Dedifferentiated amniotic fluid mesenchymal stem cell (primary cell): ENCODE results near the gene HES6.
"Not testable (repeated sequence)": the region's sequence is repeated elsewhere in the genome, so short reads cannot be mapped to it uniquely, and the experiment has no call there.

Source experiments
- DNase-seq: peaks from one replicate; pipeline ENCODE4 v3.0.0-alpha.2; 2016; ENCODE audit errors: extremely low spot score

HES6 gene

DNA sequence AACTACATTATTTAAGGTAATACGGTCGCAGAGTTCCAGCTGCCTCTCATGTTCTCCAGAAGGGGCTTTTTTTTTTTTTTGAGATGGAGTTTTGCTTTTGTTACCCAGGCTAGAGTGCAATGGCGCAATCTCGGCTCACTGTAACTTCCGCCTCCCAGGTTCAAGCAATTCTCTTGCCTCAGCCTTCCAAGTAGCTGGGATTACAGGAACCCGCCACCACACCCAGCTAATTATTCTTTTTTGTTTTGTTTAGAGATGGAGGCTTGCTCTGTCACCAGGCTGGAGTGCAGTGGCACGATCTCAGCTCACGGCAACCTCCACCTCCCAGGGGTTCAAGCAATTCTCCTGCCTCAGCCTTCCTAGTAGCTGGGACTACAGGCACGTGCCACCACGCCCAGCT, 33.6 kb upstream of the HES6 start:
- DNase-seq: not testable (repeated sequence)

DNA sequence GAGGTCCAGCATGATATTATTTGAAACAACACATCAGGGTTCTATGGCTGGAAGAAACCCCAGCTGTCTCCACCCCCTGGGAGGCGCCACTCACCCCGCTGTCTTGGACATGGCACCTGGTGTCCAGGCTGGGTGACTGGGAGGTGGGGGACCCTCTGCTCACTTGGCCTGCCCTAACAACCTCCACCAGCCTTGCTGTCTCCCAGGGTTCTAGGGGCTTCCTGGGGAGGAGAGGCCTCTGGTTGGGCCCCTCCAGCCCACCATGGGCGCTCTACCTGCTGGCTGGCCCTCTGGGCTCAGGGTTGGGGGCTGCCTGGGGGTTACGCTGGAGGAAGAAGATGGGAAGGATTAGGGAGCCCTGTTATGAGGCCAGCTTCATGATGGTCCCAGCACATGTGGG, 32.3 kb upstream of the HES6 start:
- no peak for DNase-seq

DNA sequence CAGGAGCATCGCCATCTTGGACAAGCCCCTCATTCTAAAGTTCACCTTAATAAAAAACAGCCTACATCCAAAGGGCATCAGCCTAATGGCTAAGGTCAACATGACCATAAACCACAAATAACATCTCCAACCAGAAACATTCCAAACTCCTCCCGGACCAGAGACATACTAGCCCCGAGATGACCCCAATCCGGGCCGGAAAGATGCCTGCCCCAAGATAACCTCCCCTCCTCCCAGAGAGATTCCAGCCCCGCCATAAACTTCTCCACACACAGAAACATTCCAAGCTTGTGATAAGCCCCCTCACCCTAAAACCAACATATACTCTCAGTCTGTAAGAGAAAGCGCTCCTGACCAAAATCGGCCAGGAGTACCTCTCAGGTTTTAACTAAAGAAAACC, 31.8 kb upstream of the HES6 start:
- DNase-seq: not testable (repeated sequence)

DNA sequence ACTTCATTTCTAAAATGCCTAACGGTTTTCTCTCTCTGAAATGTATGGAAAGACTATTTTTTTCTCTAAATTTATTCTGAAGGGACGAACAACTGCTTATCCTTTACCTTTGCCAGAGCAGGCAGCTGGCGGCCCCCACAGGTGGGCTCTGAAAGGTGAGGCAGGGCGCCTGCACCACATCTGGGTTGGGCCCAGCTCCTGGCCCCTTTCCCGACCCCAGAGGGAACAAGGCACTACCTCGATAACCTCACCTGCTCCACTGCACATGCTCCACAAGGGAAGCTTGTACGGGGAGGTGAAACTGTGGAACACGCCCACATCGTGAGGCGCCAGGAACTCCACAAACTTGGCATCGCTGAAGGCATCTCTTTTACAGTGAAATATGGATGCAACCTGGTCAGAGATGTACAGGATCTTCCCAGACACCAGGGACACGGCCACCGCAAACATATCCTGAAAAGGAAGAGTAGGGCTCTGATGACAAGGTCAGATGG, 31.3 kb upstream of the HES6 start:
- no peak for DNase-seq

GRCh38 chr2:238270606-238271005, 30.8 kb upstream of the HES6 start:
- DNase-seq: no peak

DNA sequence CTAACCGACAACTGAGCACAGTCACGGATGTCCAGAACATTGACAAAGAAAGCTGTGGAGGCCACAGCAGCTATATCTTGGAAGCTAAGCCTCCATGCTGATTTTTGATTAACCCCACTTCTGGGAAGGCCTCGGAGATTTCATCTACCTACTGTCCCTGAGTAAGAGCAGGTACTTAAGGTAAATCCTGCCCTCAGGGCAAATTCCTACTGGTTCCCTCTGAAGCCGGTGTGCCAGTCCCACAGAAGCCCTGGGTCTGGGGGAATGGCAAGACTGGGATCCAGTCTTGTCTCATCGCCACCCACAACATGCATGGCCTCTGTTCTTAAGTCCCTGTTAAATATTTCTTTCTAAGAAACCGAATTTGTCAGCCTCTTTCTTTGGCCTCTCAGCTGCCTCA, 29.9 kb upstream of the HES6 start:
- DNase-seq: no peak

GRCh38 chr2:238267884-238268680, 28.2 kb upstream of the HES6 start:
- no peak for DNase-seq

DNA sequence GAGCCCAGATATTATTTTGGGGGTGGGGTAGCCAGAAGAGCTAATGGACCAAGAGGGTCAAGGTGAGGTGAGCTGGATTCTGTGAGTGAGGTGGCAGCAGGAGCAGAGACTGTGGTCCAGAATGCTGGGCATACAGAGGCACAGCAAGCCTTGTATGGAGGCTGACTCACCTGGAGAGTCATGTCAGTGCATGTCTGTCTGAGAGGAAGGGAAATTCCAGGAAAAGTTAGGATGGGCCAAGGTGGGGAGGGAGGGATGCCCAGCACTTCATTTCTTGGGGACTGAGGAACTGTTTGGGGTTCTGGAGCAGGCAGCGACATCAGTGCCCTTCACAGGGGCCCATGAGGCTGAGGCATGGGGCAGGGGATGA, 27.5 kb upstream of the HES6 start:
- DNase-seq: no peak

DNA sequence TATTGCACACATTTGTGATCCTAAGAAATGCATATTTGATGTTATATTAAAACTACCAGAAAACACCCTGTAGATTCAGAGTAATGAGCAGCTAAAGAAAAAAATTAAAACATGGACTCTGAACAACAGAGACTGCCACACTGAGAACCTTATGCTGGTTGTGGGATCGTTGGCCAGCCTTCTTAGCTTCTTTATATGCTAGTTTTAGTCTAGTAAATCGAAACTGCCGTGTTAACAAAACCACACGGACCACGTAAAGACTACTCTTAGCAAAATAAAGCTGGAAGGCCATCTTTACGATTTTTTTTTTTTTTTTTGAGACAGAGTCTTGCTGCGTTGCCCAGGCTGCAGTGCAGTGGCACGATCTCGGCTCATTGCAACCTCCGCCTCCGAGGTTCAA, 25.8 kb upstream of the HES6 start:
- DNase-seq: no peak

DNA sequence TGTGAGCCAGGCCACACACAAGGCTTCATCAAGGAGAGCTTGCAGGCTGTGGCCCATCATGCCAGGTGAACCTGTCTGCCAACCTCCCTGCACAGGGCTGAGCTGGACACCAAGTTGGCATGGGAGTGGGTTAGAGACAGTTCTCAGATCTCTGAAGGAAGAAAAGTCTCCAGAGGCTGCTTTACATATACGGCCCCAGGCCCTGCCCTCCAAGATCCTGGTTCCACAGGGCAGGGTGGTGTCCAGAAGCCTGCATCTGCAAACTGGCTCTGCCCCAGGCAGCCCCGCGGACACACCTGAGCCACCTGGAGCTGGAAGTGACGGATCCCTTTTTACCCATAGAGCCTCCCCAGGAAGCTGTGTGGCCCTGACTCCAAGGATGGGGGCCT, 24.2 kb upstream of the HES6 start:
- DNase-seq: no peak

DNA sequence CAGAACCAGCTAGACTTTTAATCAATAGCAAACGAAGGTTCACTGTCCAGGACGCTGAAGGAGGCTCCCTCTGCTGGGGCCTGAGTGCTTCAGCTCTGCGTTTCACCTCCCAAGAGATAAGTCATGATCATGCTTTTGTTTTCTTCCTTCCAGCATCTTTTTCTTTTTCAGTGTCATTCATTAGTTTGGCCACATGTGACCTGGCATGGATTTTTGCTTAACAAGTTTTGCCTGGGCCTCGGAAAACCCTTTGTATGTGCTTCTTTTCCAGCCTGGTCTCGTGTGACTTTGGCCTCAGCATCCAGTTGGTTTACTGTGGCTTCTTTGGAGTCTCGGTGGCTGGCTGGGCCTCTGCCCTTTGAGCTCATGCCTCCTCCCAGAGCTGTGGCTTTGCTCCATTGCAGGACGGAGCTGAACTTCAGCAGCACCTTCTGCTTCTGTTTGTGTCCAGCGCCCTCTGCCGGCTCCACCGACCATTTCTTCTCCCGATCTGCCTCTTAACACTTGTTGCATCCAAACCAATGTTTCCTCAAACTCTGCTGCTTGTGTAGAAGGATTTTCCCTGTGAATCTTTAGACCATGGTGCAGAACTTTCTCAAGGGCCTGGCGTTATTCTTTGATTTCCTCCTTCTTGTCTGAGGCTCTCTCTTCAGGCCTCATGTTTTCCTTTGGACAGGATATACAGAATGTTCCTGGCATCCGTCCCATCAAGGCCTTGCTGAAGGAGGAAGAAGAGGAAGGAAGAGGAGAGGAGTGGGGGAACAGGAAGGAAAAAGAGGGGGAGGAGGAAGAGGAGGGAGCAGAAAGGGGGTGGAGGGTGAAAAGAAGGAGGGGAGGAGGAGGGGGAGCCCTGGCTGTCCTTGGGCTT, 23.6 kb upstream of the HES6 start:
- peak; percentile 92 for DNase-seq

DNA sequence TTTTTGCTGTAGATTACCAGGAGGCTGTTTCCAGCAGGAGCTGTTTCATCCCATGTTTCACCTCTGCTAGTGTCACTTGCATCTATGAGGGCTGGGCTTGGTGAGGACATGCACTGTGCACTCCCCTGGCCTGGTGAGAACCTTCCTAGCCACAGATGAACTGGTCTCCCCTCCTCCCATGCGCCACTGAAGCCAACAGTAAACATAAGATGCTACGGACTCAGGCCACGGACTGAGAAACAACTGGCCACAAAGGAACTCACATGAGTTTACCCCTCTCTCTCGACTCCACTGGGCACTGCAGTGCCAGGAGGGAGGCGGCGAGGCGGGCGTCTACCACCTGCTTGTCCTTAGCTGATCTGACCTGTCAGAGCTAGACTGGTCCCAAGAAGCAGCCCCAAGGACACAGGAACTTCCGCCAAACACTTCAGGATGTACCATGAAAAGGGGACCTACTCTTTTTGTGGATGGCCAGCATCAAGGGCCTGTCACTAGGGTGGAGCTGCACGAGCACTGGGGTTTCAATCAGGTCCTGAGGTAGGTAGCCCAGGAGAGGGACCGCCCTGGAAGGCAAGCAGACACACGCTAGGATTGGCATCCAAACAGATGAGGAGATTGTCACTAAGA, 22.8 kb upstream of the HES6 start:
- DNase-seq: no peak

- no peak for DNase-seq
Observed at GRCh38 chr2:238261718-238262375, 22.0 kb upstream of the HES6 start.

GRCh38 chr2:238260883-238261282, 21.0 kb upstream of the HES6 start:
- DNase-seq: no peak

GRCh38 chr2:238259061-238260020, 19.5 kb upstream of the HES6 start:
- DNase-seq: no peak

DNA sequence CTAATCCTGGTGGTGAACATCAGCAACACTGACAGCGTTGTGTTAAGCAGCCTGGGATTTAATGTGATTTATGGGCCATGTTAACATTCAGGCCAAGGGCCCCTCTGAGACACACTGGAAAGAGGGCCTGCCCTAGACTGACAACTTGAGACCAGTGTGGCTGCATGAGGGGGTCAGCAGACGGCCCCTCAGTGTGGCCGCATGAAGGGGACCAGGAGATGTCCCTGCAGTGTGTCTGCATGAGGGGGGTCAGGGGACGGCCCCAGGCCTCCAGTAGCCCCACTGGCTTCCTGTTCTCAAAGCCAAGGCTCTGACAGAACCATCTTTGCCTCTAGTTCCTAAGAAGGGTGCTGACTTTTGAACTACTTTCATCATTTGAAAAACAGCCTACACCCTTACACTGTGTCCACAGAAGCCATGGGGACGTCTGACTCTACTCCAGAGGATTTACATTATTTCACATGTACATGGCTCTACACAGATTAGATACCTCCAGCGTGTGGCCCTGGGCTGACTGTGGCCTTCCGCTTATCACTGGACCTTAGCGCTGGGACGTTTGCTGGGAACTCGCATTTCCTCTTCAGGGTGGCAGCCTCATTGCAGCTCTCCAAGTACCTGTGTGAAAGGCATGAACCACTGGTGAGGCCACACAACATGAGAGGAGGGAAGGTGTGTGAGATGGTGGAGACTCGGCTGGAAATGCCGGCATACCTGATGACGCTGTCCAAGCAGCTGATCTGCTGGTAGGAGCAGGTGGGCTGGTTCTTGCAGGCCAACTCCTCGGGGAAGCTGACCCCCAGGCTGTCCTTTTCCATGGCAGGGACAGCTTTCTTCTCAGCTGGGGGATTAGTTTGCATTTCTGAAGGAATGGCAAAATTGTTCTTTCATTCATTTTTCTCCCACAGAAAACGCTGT, 18.2 kb upstream of the HES6 start:
- no peak for DNase-seq

GRCh38 chr2:238256594-238257104, 16.8 kb upstream of the HES6 start:
- no peak for DNase-seq

- DNase-seq: no peak
Observed at GRCh38 chr2:238256111-238256510, 16.3 kb upstream of the HES6 start.

DNA sequence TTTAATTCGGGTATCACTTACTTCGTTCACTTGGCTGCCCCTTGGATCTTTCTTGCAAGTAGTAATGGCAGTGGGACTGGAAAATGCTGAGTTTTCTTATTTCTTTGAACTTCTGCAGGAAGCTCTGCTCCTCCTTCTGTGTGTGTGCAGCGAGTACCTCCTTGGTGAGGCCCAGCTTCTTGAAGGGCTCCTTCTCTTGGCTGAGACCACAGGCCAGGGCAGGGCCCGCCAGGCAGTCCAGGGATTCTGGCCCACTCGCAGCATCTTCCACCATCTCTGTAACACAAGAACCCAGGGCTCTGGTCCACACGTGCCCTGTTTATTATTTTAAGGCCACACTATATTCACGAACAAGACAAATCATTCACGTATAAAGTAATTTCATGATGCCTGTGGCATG, 15.8 kb upstream of the HES6 start:
- no peak for DNase-seq

DNA sequence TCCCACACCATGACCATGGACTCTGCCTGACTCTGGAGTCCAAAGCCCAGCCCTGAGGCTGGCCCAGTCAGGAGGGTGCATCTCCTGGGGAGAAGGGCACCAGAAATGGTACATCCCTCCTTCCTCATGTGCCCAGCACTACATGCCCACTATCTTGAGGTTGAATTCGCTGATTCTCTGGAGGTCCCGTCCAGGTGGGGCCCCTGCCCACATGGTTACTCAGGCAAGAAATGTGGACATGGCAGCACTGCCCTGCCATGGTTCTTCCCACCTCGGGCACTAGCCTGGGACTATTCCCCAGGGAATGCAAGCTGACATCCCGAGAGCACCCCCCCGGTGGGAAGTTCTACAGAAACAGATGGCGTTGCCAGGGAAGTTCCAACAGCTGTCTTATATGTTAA, 15.3 kb upstream of the HES6 start:
- DNase-seq: no peak
